Frontal cortex (tissue), 4 donors: Measurements from ENCODE around the gene WWOX. TPM values are rescaled to one million over a fixed set of nuclear protein-coding genes. Genes with fewer than 3 reads are reported as not detected.

Experiments used
- DNase-seq, 2 donors: peaks; one replicate each; pipeline ENCODE4 v3.0.0; 2012; ENCODE audit warnings: low spot score in 2 of 2
- FAIRE-seq: peaks from 2 replicates; lab custom pipeline; 2012; peaks lifted over from hg19 to GRCh38; lab: Jason Lieb, UNC
- total RNA-seq: library from RNA; depleted of rRNA; stranded (reverse); fragments of >200 nt; gene quantifications from one replicate; pipeline ENCODE4 v1.2.3, GENCODE V29; 2014
- donor health status: control.
- donor health status: control.
- donor health status: control.

Gene WWOX
- total RNA-seq, 1 donor from 2014 or later, result 17.1 TPM

DNA sequence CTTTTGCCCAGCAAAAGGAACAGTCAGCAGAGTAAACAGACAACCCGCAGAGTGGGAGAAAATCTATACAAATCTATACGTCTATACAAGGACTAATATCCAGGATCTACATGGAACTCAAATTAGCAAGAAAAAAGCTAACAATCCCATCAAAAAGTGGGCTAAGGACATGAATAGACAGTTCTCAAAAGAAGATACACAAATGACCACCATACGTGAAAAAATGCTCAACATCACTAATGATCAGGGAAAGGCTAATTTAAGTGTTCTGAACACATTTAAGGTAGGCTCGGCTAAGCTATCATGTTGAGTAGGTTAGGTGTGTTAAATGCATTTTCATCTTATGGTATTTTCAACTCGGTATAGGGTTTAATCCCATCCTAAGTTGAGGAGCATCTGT, 598.0 kb downstream of the WWOX start:
- FAIRE-seq, result no peak
- DNase-seq, result no peak

DNA sequence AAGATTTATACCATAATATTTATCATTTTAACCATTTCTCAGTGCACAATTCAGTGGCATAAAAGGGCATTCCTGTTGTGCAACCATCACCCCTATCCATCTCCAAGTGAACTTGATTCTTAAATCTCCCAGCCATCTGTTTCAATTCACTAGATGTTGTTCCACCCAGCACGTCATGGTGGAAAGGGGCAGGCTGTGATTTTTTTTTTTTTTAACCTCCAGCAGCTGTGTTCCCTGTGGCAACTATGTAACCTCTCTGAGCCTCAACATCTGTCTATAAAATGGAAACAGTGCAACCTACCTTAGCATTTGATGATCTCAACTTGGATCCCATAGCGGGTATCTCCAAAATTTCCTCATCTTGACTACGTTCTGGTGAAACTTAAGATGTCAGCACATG, 604.5 kb downstream of the WWOX start:
- DNase-seq (no peak), FAIRE-seq (no peak)

DNA sequence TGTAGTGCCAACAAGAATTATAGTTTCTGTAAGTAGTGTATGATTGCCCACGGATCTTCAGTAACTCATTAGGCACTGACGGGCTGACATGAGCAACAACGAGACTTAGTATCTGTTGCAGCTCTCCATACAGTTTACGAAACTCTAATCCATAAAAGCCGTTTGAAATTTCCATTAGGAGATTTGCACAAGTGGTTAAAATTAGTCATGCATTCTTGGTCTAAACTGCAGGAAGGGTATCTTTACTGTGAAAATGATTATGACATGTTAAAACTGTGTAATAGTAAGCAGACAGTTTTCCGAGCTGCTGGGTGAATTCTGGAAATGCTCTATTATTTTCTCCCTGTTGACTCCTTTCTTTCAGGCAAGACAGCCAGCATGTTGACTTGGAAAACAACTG, 605.0 kb downstream of the WWOX start:
- no peak for DNase-seq
- FAIRE-seq, result no peak

DNA sequence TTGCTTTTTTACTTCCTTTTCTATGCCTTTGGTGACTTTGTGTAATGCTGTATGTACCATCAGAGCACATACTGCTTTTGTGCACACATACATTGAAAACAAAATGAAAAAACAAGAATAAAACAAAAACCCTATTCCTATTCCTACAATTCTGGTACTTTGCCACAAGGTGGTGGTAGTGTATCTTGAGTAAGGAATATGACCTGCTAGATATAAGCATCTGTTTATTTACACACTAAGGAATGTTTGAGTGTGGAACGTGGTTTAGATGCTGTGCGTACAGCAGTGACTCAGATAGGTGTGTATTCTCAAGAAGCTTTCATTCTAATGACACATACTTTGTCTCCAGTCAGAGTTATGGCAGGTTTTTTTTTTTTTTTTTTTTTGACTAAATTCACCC, 606.2 kb downstream of the WWOX start:
- DNase-seq (no peak), FAIRE-seq (no peak)

DNA sequence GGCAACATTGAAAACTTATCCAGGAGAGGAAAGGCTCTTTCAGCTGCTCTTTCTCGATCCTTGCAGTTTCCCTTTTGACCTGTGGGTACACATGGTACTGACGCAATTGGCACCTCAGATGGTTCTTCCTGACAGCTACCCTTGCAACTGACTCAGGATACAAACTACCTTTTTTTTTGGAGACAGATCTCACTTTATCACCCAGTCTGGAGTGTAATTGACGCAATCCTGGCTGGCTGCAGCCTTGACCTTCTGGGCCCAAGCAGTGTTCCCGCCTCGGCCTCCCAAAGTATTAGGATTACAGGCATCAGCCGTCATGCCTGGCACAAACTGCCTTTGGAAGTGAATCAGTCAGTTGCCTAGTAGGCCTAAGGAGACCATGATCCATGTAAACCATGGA, 607.2 kb downstream of the WWOX start:
- FAIRE-seq, result no peak
- no peak for DNase-seq

DNA sequence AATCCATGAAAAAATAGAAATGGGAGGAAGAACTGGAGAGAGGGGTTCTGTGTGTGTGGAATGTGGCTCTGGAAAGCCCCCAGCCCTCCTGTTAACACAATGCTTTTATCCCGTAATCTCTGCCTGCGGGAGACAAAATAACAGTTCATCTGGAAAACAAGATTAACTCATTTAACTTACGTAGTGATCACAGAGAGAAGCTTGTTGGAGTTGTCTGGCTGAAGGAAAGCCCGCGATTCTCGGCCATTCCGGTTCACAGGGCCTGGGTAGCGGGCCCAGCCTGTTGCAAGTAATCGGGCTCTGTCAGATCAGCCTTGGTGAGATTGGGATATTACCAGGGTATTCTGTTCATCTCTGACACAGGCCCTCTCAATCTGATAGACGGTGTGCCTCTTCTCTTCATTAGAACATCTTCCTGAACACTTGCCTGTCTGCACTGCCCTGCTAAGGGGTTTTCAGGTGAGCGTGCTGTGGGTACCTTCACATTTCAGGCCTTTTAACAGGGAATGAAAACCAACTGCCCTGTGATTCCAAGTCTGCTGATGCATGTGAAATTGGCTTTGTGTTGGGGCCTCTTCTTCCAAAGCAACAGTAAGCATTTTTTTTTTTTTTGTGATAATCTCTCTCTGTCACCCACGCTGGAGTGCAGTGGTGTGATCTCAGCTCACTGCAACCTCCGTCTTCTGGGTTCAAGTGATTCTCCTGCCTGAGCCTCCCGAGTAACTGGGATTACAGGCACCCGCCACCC, 609.9 kb downstream of the WWOX start:
- FAIRE-seq (no peak), DNase-seq (no peak)

DNA sequence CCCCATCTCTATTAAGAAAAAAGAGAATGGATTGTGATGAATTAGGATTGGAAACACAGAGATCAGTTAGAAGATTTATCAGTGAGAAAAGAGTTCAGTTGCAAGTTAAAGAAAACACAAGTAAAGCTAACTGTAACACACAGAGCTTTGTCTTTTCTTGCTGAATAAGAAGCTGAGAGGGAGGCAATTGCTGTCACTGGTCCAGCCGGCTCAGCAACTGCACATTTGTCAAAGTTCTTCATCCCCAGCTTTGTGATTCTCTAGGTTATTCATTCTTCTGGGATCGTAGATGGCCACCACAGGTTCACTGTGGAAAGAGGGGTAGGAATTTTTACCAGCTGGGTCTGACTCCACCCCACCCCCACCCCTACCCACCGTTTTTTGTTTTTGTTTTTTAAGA, 615.7 kb downstream of the WWOX start:
- no peak for DNase-seq
- no peak for FAIRE-seq

DNA sequence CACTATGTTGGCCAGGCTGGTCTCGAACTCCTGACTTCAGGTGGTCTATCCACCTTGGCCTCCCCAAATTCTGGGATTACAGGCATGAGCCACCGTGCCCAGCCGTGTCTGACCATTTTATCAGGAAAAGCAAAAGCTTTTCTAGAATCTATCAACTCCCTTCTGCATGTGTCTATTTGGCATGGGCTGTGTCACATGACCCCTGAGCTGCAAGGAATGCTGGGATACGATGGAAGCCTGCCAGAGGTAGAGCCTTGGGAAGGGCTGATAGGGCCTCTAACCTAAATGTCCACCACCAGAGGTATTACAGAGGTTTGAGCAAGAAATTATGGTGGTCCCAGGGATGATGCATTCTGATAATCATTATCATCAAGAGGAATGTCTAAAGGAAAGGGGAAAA, 616.2 kb downstream of the WWOX start:
- FAIRE-seq (no peak), DNase-seq (no peak)

DNA sequence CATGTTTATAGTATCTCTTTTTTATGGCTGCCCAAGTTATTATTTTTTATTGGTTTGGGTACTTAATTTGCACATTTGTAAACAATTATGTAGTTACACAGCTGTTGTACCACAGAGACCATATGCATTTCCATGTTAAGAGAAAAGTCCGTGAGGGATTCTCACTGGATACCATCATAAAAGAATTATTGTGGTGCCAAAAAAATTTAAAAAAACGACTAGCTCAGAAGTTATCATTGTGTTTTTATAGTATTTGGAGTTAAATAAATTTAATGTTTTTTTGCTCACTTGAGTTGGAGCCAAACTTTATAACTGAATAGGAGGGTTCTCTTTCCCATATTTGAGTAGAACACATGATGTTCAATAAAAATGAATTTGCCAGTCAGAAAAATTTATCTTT, 618.7 kb downstream of the WWOX start:
- no peak for DNase-seq
- no peak for FAIRE-seq

DNA sequence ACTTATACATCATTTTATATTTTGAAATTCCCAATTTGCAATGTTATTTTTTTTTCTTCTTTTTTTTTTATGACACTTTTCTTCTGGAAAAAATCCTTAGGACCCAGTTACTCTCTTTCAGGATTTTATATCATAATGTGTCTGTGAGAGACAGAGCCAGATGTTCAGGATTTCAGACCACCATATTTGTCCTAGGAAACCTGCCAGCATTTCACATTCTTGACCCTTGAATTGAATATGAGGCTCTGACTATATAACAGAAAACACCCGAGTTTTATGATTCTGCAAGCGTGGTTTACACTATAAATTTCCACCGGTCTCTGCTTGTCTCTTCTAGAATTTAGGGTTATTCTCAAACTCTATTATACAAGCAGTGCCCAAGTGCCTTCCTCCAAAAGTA, 621.0 kb downstream of the WWOX start:
- DNase-seq, result no peak
- FAIRE-seq, result peak; percentile 70

DNA sequence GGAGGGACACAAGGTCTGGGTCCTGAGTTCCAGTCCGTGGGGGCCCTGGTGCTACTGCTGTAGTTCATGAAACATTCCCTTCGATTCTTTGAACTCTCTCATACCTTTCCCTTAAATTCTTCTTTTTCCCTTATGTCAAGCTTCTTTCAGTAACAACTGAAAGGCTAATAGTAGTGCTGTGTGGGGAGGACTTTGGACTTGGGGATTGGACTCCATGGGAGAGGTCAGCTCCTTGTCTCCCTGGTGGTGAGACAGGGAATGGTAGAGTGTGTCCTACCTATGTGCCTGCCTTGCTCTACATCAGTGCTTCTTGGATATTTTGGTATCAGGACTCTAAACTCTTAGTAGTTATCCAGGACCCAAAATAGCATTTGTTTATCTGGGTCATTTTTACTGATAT, 628.1 kb downstream of the WWOX start:
- no peak for DNase-seq
- no peak for FAIRE-seq

DNA sequence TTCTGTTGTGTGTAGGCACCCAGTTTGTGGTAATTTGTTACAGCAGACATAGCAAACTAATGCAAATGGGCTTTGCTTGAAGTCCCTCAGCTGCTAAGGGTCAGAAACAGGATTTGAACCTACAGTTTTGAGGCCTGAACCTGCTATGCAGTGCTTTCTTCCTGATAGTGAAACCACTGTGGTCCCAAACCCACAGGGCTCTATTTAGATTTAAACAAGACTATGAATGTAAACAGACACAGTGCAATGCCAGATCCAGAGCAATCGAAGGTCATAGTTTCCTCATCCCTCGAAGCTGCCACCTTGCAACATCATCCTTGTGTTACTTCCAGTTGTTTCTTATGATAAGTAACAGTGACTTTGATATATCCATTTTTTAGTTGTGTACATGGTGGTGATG, 630.2 kb downstream of the WWOX start:
- DNase-seq, result no peak
- FAIRE-seq, result no peak

DNA sequence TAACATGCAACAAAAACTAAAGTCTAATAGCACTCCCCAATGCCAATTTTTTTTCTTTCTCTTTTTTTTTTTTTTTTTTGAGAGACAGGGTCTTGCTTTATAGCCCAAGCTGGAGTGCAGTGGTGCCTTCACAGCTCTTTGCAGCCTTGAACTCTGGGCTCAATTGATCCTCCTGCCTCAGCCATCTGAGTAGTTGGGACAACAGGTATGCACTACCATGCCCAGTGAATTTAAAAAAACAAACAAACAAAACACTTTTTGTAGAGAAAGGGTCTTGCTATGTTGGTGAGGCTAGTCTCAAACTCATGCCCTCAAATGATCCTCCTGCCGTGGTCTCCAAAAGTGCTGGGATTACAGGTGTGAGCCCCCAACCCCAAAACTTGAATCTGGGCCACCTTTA, 632.3 kb downstream of the WWOX start:
- DNase-seq (no peak), FAIRE-seq (no peak)

DNA sequence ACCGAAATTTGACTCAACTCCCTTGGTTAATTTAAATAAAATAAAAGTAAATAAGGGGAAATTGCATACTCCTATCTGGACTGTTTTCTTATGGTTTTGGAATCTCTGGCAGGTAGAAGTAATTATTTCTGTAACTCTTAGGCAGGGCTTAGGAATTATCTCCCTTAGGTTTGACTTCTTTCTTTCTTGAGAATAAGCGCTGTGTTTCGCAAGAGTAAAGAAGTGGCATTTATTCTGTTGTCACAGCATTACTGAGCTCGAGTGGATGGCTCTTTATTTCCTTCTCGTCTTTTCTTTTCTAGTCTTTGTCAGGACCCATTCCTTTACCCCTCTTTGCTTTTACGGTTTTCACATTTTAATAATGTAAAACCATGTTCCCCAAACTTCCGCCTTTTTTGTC, 633.2 kb downstream of the WWOX start:
- no peak for FAIRE-seq
- no peak for DNase-seq

DNA sequence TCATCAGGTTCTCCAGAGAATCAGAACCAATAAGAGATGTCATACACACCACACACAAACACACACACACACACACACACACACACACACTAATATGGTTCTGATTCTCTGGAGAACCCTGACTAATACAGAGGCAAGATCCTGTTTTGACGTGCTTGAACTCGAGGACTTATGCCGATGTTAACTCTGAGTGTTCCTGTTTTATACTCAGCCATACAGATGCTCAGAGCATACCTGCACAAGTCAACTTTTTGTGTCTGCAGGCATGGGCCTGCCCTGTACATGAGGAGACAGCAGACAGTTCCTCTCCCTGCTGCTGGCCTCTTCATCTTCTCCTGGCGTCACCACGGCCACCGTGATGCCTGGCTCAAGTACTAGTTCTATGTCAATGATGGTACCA, 635.9 kb downstream of the WWOX start:
- DNase-seq (no peak), FAIRE-seq (no peak)

DNA sequence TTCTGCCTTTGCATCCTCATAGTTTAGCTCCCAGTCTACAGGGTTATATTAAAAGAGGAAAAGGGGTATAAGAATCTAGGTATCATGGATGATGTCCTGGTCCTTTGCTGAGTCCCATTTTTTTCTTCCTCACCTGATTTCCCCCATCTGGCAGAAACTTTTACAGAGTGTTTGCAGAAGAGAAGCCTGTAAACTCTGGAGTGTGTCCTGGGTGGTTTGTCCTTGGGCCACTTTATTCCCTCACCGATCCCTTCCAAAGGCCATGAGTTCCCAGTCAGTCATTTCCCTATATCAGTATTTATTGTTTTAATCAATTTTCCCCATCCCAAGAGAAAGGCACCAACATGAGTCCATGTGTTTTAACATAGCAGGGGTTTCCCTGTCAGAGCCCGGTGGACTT, 638.2 kb downstream of the WWOX start:
- no peak for FAIRE-seq

DNA sequence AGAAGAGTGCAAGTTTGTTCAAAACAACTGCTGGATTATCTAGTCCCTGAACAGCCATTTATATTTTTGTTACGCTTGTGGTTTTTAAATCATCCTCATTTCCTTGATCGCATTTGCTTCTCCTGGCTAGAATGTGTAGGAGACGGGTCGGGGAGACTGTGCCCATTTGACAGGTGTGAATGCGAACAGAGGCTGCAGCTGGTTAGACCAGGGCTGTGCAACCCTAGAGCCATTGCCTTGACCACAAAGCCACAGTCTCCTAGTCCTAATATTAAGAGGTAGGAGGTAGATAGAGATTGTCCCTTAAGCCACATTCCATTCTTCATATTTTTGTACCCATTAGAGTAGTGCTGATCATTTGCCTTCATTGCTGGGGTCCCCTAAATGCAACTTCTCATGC, 639.1 kb downstream of the WWOX start:
- no peak for DNase-seq
- FAIRE-seq, result no peak

More for the DNA sequence above, 638.2 kb downstream of the WWOX start:
- no peak for DNase-seq

DNA sequence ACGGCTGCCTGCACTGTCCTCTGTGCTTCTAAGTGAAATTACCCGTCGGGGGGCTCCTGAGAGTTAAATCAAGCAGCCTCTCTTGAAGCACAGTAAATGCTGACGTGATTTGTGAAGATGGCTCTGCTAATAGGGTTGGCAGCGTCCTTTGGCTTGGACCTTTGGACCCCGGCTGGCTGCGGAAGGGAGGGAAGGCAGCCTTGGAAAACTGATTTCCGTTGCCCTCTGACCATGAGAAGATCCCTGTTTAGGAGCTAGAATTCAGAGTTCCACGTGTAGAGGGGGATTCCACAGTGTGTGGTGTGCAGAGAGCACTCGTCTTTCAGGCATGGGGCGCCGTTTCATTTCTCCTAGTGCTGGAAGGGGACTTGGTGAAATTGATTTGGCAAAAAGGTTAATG, 640.8 kb downstream of the WWOX start:
- FAIRE-seq (no peak), DNase-seq (no peak)

DNA sequence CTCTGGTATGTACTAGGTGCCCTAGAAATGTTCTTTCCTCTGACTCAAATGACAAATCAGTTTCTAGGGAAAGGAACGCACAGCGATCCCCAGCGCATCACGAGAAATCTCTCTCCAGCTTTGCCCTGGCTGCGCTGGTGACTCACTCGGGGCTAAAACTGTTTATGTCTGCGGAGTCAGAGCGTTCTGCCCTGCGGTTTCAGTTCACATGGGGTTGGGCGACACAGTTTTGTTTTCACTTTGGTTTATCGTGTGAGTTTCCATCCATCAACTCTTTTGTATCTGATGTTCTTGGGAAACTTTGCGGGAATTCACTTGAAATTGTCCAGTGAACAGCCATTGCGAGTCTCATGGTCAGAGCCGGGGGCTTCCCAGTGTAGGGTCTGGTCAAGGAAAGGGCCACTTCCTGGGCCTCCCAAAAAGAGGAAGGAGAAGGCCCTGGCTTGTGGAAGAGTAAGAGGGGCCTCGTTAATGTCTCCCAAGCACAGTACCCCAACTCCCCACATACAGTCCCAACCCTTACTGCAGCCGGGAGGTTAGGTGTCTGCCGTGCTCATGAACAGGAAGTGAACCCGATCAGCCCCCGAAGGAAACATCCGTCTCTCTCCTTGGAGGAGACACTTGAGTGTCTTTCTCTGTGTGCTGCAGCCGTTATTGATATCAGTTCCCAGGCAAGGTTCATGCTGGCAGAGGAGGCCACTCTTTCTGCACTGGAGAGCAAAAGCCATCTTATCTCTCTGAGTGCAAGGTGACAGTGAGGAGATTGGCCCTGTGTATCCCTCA, 643.2 kb downstream of the WWOX start:
- no peak for FAIRE-seq
- no peak for DNase-seq

DNA sequence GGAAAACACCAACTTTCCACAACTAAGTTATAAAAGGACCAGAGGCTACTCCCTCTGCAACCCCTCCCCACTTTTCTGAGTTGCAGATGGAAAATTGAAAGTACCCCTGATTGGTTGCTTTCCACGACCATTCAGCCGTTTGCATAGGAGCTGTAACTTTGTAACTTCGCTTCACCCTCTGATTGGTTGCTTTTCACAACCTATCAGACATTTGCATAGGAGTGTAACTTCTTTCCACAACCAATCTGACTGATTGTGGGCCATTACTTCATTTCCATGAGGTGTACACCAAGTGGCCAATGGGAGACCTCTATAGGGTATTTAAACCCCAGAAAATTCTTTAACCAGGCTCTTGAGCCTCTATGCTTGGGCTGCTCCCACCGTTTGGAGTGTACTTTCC, 644.1 kb downstream of the WWOX start:
- no peak for DNase-seq
- no peak for FAIRE-seq

DNA sequence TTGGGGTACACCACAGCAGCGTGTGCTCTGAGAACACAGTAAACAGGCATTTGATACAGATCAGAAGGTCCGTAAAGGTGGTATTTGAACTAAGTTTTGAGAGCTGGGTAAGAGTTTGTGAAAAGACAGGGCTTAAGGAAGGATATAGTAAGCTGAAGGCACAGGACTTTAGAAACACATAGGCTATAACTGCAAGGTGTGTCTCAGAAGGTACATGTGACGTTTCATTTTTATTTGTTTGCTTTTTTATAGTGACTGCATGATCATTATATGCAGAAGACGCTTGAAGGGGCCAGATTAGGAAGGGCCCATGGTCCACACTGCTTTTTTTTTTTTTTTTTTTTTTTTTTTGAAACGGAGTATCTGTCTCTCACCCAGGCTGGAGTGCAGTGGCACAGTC, 644.6 kb downstream of the WWOX start:
- DNase-seq, result no peak
- no peak for FAIRE-seq

DNA sequence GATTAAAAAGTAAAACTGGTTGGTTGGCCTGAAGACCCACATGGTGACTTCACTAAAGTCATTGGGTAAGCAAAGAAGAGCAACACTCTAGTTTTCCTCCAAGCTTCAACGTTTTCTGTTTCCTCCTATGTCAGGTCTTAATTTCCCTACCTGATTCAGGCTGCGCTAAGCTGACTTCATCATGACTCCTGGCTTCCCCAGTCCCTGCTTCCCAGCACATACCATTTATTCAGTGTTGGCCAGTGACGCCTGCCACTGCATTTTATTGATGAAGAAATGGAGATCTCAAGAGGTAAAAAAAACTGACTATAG, 645.3 kb downstream of the WWOX start:
- no peak for FAIRE-seq
- DNase-seq, result no peak
